HEK293 (cell line): ENCODE results near the gene PPT2.
"Not testable (repeated sequence)": the region's sequence is repeated elsewhere in the genome, so short reads cannot be mapped to it uniquely, and the experiment has no call there.

Source experiments
- KLF17 ChIP-seq: fragments of 450-650 bp; formaldehyde crosslinking; IDR thresholded peaks from 2 replicates; pipeline ENCODE4 v1.5.1; 2016; ENCODE audit warnings: missing biosample characterization, missing genetic modification characterization
- ZFP3 ChIP-seq: fragments of 450-650 bp; formaldehyde crosslinking; IDR thresholded peaks from 2 replicates; pipeline ENCODE4 v1.5.1; 2016; ENCODE audit warnings: low read depth, missing biosample characterization, missing genetic modification characterization
- ZNF23 ChIP-seq: fragments of 450-650 bp; formaldehyde crosslinking; IDR thresholded peaks from 2 replicates; pipeline ENCODE4 v1.5.1; 2016; ENCODE audit warnings: missing biosample characterization, missing genetic modification characterization, borderline replicate concordance
- ZNF501 ChIP-seq: fragments of 450-650 bp; formaldehyde crosslinking; IDR thresholded peaks from 2 replicates; pipeline ENCODE4 v1.5.1; 2016; ENCODE audit warnings: missing biosample characterization, missing genetic modification characterization
- ZNF610 ChIP-seq: fragments of 450-650 bp; formaldehyde crosslinking; IDR thresholded peaks from 2 replicates; pipeline ENCODE4 v1.5.1; 2016; ENCODE audit warnings: missing biosample characterization, missing genetic modification characterization, borderline replicate concordance
- ZSCAN30 ChIP-seq: fragments of 450-650 bp; IDR thresholded peaks from 2 replicates; pipeline ENCODE4 v1.5.1; 2018; ENCODE audit warnings: missing biosample characterization, mild to moderate bottlenecking, missing genetic modification characterization, moderate library complexity

- TF ChIP-seq ZNF501 (tag by site-specific recombination); ZNF610; ZSCAN30 (tag by site-specific recombination); KLF17 (tag by site-specific recombination); ZNF23 (tag by site-specific recombination); ZFP3 (tag by site-specific recombination): not testable (repeated sequence)
Observed at GRCh38 chr6:32187725-32188380, 33.9 kb downstream of the PPT2 start.
